Measurements from ENCODE around the gene NMT1.

- TF ChIP-seq CTCF (IDR thresholded peaks at IDR 0.05) (no peak), POLR2AphosphoS5 (IDR thresholded peaks at IDR 0.05) (no peak)
These were observed 54.0 kb downstream of the NMT1 start for GRCh38 chr17:45115015-45115625.

All from prostate gland (tissue), 2 donors.